Ishikawa (cell line): ENCODE measurements around the gene TLR2.

Experiments
- CEBPB ChIP-seq: IDR thresholded peaks from 2 replicates; pipeline ENCODE4 v1.6.1; 2012
- CREB1 ChIP-seq: IDR thresholded peaks from 2 replicates; pipeline ENCODE4 v1.6.1; 2012; ENCODE audit warnings: low read depth
- EGR1 ChIP-seq: IDR thresholded peaks from 2 replicates; pipeline ENCODE4 v1.6.1; 2012
- EP300 ChIP-seq: IDR thresholded peaks from 2 replicates; pipeline ENCODE4 v1.6.1; 2012; ENCODE audit warnings: borderline replicate concordance
- FOXM1 ChIP-seq: IDR thresholded peaks from 2 replicates; pipeline ENCODE4 v1.6.1; 2012; ENCODE audit warnings: low read depth, borderline replicate concordance
- NFIC ChIP-seq: IDR thresholded peaks from 2 replicates; pipeline ENCODE4 v1.6.1; 2012
- RAD21 ChIP-seq: IDR thresholded peaks from 2 replicates; pipeline ENCODE4 v1.6.1; 2012; ENCODE audit warnings: low read depth
- TAF1 ChIP-seq: IDR thresholded peaks from 2 replicates; pipeline ENCODE4 v1.6.1; 2012; ENCODE audit warnings: low read depth, mild to moderate bottlenecking
- TCF12 ChIP-seq: IDR thresholded peaks from 2 replicates; pipeline ENCODE4 v1.6.1; 2012; ENCODE audit warnings: low read depth
- TEAD4 ChIP-seq: IDR thresholded peaks from 2 replicates; pipeline ENCODE4 v1.6.1; 2012
- USF1 ChIP-seq: IDR thresholded peaks from 2 replicates; pipeline ENCODE4 v1.6.1; 2012
- YY1 ChIP-seq: IDR thresholded peaks from 2 replicates; pipeline ENCODE4 v1.6.1; 2012; ENCODE audit warnings: low read depth
- ZBTB7A ChIP-seq: IDR thresholded peaks from 2 replicates; pipeline ENCODE4 v1.6.1; 2012; ENCODE audit warnings: low read depth
- TF ChIP-seq, protein P1 (sequence below): IDR thresholded peaks from 2 replicates; pipeline ENCODE4 v1.6.1; 2012; ENCODE audit warnings: low read depth, mild to moderate bottlenecking
- TF ChIP-seq, protein P2 (sequence below): IDR thresholded peaks from 2 replicates; pipeline ENCODE4 v1.6.1; 2012

The TLR2 gene

GRCh38 chr4:153638999-153639398 is 45.1 kb upstream of the TLR2 start:
- no peak for TF ChIP-seq USF1
- no peak for TF ChIP-seq YY1
- TF ChIP-seq ZBTB7A: no peak
- TF ChIP-seq RAD21: no peak
- no peak for TF ChIP-seq CEBPB
- no peak for TF ChIP-seq EGR1
- no peak for TF ChIP-seq CREB1
- TF ChIP-seq, protein P1, sequence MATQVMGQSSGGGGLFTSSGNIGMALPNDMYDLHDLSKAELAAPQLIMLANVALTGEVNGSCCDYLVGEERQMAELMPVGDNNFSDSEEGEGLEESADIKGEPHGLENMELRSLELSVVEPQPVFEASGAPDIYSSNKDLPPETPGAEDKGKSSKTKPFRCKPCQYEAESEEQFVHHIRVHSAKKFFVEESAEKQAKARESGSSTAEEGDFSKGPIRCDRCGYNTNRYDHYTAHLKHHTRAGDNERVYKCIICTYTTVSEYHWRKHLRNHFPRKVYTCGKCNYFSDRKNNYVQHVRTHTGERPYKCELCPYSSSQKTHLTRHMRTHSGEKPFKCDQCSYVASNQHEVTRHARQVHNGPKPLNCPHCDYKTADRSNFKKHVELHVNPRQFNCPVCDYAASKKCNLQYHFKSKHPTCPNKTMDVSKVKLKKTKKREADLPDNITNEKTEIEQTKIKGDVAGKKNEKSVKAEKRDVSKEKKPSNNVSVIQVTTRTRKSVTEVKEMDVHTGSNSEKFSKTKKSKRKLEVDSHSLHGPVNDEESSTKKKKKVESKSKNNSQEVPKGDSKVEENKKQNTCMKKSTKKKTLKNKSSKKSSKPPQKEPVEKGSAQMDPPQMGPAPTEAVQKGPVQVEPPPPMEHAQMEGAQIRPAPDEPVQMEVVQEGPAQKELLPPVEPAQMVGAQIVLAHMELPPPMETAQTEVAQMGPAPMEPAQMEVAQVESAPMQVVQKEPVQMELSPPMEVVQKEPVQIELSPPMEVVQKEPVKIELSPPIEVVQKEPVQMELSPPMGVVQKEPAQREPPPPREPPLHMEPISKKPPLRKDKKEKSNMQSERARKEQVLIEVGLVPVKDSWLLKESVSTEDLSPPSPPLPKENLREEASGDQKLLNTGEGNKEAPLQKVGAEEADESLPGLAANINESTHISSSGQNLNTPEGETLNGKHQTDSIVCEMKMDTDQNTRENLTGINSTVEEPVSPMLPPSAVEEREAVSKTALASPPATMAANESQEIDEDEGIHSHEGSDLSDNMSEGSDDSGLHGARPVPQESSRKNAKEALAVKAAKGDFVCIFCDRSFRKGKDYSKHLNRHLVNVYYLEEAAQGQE: no peak
- TF ChIP-seq EP300: no peak
- no peak for TF ChIP-seq TCF12
- TF ChIP-seq, protein P2, sequence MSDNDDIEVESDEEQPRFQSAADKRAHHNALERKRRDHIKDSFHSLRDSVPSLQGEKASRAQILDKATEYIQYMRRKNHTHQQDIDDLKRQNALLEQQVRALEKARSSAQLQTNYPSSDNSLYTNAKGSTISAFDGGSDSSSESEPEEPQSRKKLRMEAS: no peak
- no peak for TF ChIP-seq TEAD4

- TF ChIP-seq EGR1 (no peak), TEAD4 (no peak), NFIC (no peak), YY1 (no peak), USF1 (no peak), TCF12 (no peak), TAF1 (no peak), FOXM1 (no peak), CREB1 (no peak), RAD21 (no peak), CEBPB (no peak)
- TF ChIP-seq, protein P2: no peak
- TF ChIP-seq, protein P1: no peak
Measured at GRCh38 chr4:153639833-153640802, 44.0 kb upstream of the TLR2 start.

- no peak for TF ChIP-seq RAD21
- no peak for TF ChIP-seq EGR1
- no peak for TF ChIP-seq CEBPB
- no peak for TF ChIP-seq TAF1
- TF ChIP-seq, protein P1: no peak
- no peak for TF ChIP-seq TCF12
- no peak for TF ChIP-seq USF1
- no peak for TF ChIP-seq CREB1
- TF ChIP-seq YY1: no peak
- no peak for TF ChIP-seq ZBTB7A
- no peak for TF ChIP-seq FOXM1
- TF ChIP-seq EP300: no peak
- TF ChIP-seq, protein P2: no peak
- TF ChIP-seq NFIC: no peak
- TF ChIP-seq TEAD4: no peak
Measured at GRCh38 chr4:153641532-153641931, 42.5 kb upstream of the TLR2 start.
